Activated T-cell treated with anti-CD3 and anti-CD28 coated beads, Interleukin-2, amount 50 U/mL, for 72 hours (primary cell): ENCODE results near the gene HCN2. TPM values are rescaled to one million over a fixed set of nuclear protein-coding genes. Genes with fewer than 3 reads are reported as not detected.

Experiments used
- ATAC-seq, 2 donors: fragments of 150-1000 bp; cut with Tn5 transposase; replicated peaks in 1 of 2; 2 replicates each; pipeline ENCODE4 v1.10.0; 2021; ENCODE audit warnings: moderate library complexity in 2 of 2, mild to moderate bottlenecking in 1 of 2
- DNase-seq, 2 donors: peaks; one replicate each; pipeline ENCODE4 v3.0.0; 2021 to 2022; ENCODE audit warnings: mixed read lengths in 1 of 2
- H3K27ac Mint-ChIP-seq: one replicate; pipeline ENCODE4 v1.8.0; 2022; ENCODE audit warnings: mild to moderate bottlenecking, moderate library complexity, mixed read lengths
- H3K27me3 Mint-ChIP-seq: one replicate; pipeline ENCODE4 v1.8.0; 2022; ENCODE audit warnings: low read depth, mixed read lengths
- H3K36me3 Mint-ChIP-seq, 2 donors: one replicate each; pipeline ENCODE4 v1.8.0; 2022; ENCODE audit warnings: mixed read lengths in 2 of 2, mild to moderate bottlenecking in 1 of 2; ENCODE audit not compliant: insufficient read depth in 2 of 2
- H3K4me1 Mint-ChIP-seq: one replicate; pipeline ENCODE4 v1.8.0; 2022; ENCODE audit warnings: low read depth, mixed read lengths
- H3K4me3 Mint-ChIP-seq, 2 donors: one replicate each; pipeline ENCODE4 v1.8.0; 2022; ENCODE audit warnings: mild to moderate bottlenecking in 2 of 2, mixed read lengths in 2 of 2, moderate library complexity in 2 of 2
- H3K9me3 Mint-ChIP-seq, 2 donors: one replicate each; pipeline ENCODE4 v1.8.0; 2022; ENCODE audit warnings: mixed read lengths in 2 of 2
- total RNA-seq, 2 donors: library from RNA; stranded (reverse); gene quantifications; one replicate each; pipeline ENCODE4 v1.2.3, GENCODE V29; 2022

The HCN2 gene
- total RNA-seq, result 1 to 10 TPM in 1 of 2 donors, under 1 TPM in 1; 0.81 to 1.1 TPM

DNA sequence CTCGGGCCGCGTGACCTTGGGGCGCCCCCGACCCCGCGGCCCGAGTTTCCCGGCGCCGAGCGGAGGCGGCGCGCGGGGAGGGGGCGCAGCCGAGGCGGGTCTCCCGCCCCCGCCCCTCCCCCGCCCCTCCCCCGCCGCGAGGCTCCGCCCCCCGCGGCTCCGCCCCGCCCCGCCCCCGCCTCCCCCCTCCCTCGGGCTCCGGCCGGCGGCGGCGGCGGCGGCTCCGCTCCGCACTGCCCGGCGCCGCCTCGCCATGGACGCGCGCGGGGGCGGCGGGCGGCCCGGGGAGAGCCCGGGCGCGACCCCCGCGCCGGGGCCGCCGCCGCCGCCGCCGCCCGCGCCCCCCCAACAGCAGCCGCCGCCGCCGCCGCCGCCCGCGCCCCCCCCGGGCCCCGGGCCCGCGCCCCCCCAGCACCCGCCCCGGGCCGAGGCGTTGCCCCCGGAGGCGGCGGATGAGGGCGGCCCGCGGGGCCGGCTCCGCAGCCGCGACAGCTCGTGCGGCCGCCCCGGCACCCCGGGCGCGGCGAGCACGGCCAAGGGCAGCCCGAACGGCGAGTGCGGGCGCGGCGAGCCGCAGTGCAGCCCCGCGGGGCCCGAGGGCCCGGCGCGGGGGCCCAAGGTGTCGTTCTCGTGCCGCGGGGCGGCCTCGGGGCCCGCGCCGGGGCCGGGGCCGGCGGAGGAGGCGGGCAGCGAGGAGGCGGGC, at the start of gene HCN2:
TSS of gene HCN2 (plus strand) at position 189 of the 703 bp plus-strand sequence. CDS start at position 254, 65 bp downstream.
- Mint-ChIP-seq H3K9me3 (no peaks in the 10 kb centered on the region), H3K4me3 (peak within 1 kb of the TSS; percentile 65 to 73), H3K27ac (no peak within 1 kb of the TSS), H3K36me3 (no peaks in the 10 kb centered on the region), H3K27me3 (peaks cover 12% of the 10 kb centered on the region), H3K4me1 (peaks cover 13% of the 10 kb centered on the region)
- DNase-seq (no peak), ATAC-seq (peak; percentile 16 to 18)

DNA sequence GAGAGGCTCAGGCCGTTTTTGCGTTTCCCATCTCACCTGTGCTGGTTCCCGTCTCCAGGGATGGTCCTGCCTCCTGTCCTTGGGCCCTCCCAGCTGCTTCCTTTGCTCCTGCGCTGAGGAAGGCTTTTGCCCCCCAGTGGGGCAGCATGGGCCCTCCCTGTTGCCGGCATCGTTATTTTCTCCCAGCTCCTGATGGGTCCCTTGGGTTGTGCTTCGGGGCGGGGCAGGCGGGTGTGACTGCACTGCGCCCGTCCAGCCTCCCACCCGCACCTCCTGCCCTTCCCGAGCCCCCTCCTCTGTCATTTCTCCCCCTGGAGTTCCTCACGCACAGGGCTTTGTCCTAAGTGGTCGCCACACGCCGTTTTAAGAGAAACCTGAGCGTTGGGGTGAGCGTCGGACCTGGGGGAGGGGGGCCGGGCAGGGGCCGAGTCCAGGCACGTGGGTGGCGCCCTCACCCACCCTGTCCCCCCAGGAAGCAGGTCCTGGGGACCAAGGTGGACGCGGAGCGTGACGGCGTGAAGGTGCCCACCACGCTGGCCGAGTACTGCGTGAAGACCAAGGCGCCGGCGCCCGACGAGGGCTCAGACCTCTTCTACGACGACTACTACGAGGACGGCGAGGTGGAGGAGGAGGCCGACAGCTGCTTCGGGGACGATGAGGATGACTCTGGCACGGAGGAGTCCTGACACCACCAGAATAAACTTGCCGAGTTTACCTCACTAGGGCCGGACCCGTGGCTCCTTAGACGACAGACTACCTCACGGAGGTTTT, 48.6 kb upstream of the HCN2 start:
- DNase-seq (no peak), ATAC-seq (no peak)
- H3K4me3 Mint-ChIP-seq, result no peak overlapping the region
- no peak overlapping the region for H3K27ac Mint-ChIP-seq
- peaks cover 21% of the 10 kb centered on the region for H3K4me1 Mint-ChIP-seq
- H3K36me3 Mint-ChIP-seq, result no peaks in the 10 kb centered on the region
- H3K27me3 Mint-ChIP-seq, result no peaks in the 10 kb centered on the region
- H3K9me3 Mint-ChIP-seq, result no peaks in the 10 kb centered on the region

DNA sequence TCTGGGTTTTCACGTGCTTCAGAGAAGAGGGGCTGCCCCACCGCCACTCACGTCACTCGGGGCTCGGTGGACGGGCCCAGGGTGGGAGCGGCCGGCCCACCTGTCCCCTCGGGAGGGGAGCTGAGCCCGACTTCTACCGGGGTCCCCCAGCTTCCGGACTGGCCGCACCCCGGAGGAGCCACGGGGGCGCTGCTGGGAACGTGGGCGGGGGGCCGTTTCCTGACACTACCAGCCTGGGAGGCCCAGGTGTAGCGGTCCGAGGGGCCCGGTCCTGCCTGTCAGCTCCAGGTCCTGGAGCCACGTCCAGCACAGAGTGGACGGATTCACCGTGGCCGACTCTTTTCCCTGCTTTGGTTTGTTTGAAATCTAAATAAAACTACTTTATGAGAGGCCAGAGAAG, 48.0 kb upstream of the HCN2 start:
- H3K4me3 Mint-ChIP-seq, result no peak overlapping the region
- no peaks in the 10 kb centered on the region for H3K36me3 Mint-ChIP-seq
- H3K27ac Mint-ChIP-seq, result no peak overlapping the region
- ATAC-seq (no peak), DNase-seq (no peak)
- no peaks in the 10 kb centered on the region for H3K27me3 Mint-ChIP-seq
- H3K4me1 Mint-ChIP-seq, result peaks cover 21% of the 10 kb centered on the region
- H3K9me3 Mint-ChIP-seq, result no peaks in the 10 kb centered on the region

DNA sequence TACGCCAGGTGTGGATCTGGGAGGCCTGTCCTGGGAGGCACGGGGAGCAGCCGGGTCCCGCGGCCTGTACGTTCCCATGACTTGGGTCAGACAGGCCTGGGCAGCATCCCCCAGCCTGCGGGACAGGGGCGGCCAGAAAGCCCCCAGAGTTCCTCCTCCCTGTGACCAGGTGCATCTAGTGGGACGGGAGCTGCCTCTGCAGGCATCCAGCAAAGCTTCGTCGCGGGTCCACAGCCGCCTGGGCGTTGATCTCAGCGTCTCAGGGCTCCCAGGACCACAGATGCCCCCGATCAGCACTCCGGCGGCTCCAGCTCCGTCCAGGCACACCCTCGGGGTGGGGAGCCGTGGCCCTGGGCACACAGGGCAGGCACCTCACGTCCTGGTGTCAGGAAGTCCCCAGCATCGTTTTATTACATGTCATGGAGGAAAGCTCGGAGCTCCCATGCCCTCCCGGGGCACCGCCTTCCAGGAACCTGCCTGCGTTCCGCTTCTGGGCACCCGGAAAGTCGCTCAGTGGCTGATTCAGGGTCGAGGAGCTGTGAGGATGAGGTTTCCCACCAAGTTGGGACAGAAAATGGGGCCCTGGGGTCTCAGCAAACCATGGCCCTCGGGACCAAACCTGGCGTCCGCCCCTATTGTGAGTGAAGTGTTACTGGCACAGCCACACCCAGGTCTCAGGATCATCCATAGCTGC, 47.4 kb upstream of the HCN2 start:
- ATAC-seq (no peak), DNase-seq (no peak)
- Mint-ChIP-seq H3K27me3 (no peaks in the 10 kb centered on the region), H3K4me1 (peaks cover 21% of the 10 kb centered on the region), H3K27ac (no peak overlapping the region), H3K36me3 (no peaks in the 10 kb centered on the region), H3K9me3 (no peaks in the 10 kb centered on the region), H3K4me3 (no peak overlapping the region)

DNA sequence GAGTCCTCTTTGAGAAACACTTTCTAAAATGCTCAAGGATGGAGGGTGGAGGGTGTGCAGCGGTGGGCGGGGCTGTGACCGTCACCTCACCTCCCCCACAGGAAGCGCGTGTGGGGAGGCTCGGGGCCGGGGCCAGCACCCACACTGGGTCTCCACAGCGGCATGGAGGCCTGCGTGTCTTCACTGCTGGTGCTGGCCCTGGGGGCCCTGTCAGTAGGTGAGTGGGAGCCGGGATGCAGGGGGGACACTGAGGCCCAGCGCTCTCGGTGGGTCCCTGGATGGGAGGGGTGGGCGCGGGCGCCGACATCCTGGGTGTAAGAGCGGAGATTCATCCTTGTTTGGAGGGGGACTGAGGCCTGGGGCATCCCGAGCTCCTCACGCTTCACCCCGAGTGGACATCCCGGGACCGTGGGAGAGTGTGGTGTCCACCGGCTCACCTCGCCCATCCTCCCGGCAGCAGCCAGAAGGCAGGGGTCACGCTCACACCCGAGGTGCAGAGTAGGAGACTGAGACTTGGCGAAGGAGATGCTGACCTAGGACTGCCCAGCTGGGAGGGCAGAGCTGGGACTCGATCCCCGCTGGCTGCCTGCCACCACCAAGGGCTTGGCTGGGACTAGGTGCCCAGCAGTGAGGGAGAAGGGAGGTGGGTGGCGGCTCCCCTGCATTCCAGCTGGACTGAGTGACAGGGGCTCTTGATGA, 45.6 kb upstream of the HCN2 start, which contains the start of gene GZMM:
TSS of gene GZMM (plus strand) at position 144 of the 699 bp plus-strand sequence. CDS start at position 163, 19 bp downstream.
- Mint-ChIP-seq H3K4me3 (peak within 1 kb of the TSS; percentile 82 to 89), H3K27me3 (no peaks in the 10 kb centered on the region), H3K36me3 (no peaks in the 10 kb centered on the region), H3K4me1 (peaks cover 30% of the 10 kb centered on the region), H3K27ac (peak within 1 kb of the TSS; percentile 57), H3K9me3 (no peaks in the 10 kb centered on the region)
- ATAC-seq (peak; percentile 97), DNase-seq (peak; percentile 80 to 82)

DNA sequence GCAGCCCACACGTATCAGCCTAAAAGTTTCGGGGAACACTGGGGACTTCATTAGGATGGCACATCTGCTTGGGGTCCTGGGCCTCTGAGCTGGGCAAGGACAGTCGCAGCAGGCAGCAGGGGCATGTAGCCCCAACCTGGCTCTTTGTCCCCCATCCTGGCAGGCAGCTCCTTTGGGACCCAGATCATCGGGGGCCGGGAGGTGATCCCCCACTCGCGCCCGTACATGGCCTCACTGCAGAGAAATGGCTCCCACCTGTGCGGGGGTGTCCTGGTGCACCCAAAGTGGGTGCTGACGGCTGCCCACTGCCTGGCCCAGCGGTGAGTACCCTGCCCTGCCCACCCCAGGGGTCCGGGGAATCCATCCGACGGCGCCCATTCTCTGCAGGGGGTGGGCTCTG, 42.6 kb upstream of the HCN2 start:
- H3K27me3 Mint-ChIP-seq, result no peaks in the 10 kb centered on the region
- no peak for DNase-seq
- H3K9me3 Mint-ChIP-seq, result no peaks in the 10 kb centered on the region
- no peak overlapping the region for H3K27ac Mint-ChIP-seq
- H3K36me3 Mint-ChIP-seq, result no peaks in the 10 kb centered on the region
- ATAC-seq, result no peak
- H3K4me1 Mint-ChIP-seq, result peaks cover 30% of the 10 kb centered on the region
- no peak overlapping the region for H3K4me3 Mint-ChIP-seq

DNA sequence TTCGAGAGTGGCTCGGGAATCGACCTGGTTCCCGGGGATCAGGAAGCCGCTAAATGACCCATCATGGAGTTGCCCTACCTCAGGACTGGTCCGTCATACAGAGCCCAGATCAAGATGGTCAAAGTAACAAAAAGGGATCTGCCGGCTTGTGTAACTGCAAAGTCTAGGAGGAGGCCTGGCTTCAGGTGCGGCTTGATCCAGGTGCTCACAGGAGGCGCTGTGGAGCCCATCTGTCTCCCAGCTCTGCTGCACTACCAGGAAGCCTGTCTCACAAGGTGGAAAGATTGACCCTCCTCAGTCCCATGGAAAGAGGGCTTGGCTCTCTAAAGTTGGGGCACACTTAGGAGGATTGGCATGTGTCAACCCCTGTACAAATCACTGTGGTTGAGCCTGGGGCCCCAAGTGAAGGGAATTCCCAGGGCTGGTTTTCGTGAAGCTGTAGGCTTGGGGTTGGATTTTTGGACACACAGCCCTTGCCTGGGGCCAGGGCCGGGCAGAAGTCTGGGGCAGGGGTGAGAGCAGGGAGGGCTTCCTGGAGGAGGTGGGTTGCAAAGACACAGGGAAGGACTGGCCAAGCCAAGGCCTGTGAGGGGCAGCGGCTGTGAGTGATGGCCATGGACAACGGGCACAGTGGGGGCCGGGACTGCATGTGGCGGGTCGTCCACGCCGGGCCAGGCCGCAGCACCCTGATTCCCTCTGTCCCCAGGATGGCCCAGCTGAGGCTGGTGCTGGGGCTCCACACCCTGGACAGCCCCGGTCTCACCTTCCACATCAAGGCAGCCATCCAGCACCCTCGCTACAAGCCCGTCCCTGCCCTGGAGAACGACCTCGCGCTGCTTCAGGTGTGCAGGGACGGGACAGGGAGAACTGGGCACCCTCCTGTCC, 41.6 kb upstream of the HCN2 start:
- H3K4me3 Mint-ChIP-seq, result no peak overlapping the region
- H3K9me3 Mint-ChIP-seq, result no peaks in the 10 kb centered on the region
- peaks cover 30% of the 10 kb centered on the region for H3K4me1 Mint-ChIP-seq
- no peak for DNase-seq
- ATAC-seq, result no peak
- H3K27me3 Mint-ChIP-seq, result no peaks in the 10 kb centered on the region
- no peak overlapping the region for H3K27ac Mint-ChIP-seq
- no peaks in the 10 kb centered on the region for H3K36me3 Mint-ChIP-seq

DNA sequence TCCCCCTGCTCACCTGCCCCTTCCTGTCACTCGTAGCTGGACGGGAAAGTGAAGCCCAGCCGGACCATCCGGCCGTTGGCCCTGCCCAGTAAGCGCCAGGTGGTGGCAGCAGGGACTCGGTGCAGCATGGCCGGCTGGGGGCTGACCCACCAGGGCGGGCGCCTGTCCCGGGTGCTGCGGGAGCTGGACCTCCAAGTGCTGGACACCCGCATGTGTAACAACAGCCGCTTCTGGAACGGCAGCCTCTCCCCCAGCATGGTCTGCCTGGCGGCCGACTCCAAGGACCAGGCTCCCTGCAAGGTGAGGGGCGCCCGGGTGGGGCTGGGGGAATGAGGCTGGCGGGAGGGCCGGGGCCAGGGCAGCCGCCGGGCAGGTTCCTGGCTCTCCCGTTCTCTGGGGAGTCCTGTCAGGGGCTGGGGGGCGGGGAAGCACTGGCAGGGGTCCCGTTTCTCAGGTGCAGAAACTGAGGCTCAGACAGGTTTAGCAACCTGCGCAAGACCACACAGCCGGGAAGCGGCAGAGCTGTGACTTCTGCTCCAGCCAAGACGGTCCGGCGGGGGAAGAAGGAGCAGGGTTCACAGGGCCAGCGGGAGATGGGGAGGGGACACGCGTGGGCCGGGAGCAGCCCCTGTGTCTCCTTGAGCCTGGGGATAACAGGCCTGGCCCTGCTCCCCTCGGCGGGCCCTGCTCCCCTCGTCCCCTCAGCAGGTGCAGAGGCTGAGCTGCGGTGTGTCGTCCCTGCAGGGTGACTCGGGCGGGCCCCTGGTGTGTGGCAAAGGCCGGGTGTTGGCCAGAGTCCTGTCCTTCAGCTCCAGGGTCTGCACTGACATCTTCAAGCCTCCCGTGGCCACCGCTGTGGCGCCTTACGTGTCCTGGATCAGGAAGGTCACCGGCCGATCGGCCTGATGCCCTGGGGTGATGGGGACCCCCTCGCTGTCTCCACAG, 40.5 kb upstream of the HCN2 start:
- no peaks in the 10 kb centered on the region for H3K36me3 Mint-ChIP-seq
- no peak for DNase-seq

DNA sequence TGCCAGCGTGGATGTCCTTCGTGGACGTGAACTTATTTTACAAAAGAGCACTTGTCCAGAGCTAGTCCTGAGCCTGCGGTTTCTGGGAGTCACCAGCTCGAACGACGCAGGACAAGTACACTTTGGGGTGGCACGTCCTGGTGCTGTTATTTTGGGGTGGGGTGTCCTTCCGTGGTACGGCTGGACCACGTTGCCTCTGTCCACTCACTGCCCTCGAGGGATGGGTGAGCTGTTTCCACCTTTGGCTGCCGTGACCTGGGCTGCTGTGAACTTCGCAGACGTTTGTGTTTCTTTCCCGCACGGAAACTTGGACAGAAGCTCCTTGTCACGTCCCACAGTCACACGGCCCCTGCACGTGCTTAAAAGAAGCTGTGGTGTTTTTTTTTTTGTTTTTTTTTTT, 34.9 kb upstream of the HCN2 start:
- Mint-ChIP-seq H3K27me3 (no peaks in the 10 kb centered on the region), H3K4me1 (no peaks in the 10 kb centered on the region), H3K9me3 (no peaks in the 10 kb centered on the region), H3K4me3 (no peak overlapping the region), H3K27ac (no peak overlapping the region), H3K36me3 (no peaks in the 10 kb centered on the region)
- DNase-seq (no peak), ATAC-seq (no peak)

More for the DNA sequence above, 40.5 kb upstream of the HCN2 start:
- no peaks in the 10 kb centered on the region for H3K27me3 Mint-ChIP-seq
- no peak overlapping the region for H3K27ac Mint-ChIP-seq
- no peak overlapping the region for H3K4me3 Mint-ChIP-seq
- no peaks in the 10 kb centered on the region for H3K9me3 Mint-ChIP-seq
- H3K4me1 Mint-ChIP-seq, result peaks cover 20% of the 10 kb centered on the region
- no peak for ATAC-seq

DNA sequence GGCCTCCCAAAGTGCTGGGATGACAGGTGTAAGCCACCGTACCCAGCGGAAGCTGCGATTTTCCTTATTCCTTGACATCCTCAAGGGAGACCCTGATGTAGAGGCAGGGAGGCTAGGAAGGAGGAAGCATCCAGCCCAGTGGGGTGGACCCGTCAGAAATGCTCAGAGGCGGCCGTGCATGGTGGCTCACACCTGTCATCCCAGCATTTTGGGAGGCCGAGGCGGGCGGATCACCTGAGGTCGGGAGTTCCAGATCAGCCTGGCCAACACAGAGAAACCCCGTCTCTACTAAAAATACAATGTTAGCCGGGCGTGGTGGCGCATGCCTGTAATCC, 34.2 kb upstream of the HCN2 start:
- H3K9me3 Mint-ChIP-seq, result no peaks in the 10 kb centered on the region
- DNase-seq, result no peak
- H3K4me3 Mint-ChIP-seq, result no peak overlapping the region
- ATAC-seq, result no peak
- no peaks in the 10 kb centered on the region for H3K4me1 Mint-ChIP-seq
- H3K27me3 Mint-ChIP-seq, result no peaks in the 10 kb centered on the region
- no peaks in the 10 kb centered on the region for H3K36me3 Mint-ChIP-seq
- no peak overlapping the region for H3K27ac Mint-ChIP-seq

DNA sequence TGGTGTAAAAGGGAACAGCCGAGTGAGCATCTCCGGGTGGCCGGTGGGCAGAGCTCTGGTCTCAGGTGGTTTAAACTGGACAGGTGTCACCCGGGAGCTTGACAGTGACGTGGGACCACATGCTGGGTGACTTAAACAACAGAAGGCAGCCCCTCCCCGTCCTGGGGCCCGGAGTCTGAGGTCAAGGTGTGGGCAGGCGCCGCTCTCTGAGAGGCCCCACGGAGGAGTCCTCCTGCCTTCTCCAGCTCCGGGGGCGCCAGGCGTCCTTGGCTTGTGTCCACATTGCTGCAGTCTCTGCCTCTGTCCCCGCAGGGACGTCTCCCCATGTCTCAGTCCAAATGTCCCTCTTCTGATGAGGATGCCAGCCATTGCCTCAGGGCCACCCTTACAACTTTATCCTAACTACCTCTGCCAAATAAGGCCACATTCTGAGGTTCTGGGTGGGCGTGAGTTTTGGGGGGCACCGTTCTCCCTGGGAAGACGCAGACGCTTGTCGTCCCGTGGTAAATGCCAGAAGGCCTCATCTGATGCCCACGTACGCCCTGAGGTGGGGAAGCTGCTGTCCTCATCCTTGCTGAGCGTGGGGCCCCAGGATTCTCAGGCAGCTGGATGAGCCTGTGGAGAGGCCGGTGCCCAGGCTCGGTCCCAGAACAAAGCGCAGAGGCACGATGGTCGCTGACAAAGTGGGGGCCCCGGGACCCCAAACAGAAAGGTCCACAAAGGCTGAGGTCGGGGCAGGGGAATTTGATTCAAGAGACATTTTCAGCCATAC, 32.9 kb upstream of the HCN2 start:
- Mint-ChIP-seq H3K27ac (no peak overlapping the region), H3K4me1 (no peaks in the 10 kb centered on the region), H3K9me3 (no peaks in the 10 kb centered on the region), H3K36me3 (no peaks in the 10 kb centered on the region), H3K4me3 (no peak overlapping the region), H3K27me3 (no peaks in the 10 kb centered on the region)
- no peak for ATAC-seq
- no peak for DNase-seq
